HG03558 (cell line): ENCODE data around the gene ATP1A3.
"Not testable (repeated sequence)": the region's sequence is repeated elsewhere in the genome, so short reads cannot be mapped to it uniquely, and the experiment has no call there.

ENCODE experiments used
- ATAC-seq: cut with Tn5 transposase; IDR thresholded peaks from one replicate; pipeline ENCODE4 v1.9.1; 2021; ENCODE audit warnings: moderate number of reproducible peaks; ENCODE audit not compliant: unreplicated experiment; ENCODE audit errors: extremely low read depth

ATP1A3 gene

GRCh38 chr19:42012747-42013146 lies 18.7 kb upstream of the ATP1A3 start:
- ATAC-seq, result not testable (repeated sequence)

GRCh38 chr19:42010245-42011126 lies 16.5 kb upstream of the ATP1A3 start:
- no peak for ATAC-seq

GRCh38 chr19:42006569-42006968 lies 12.5 kb upstream of the ATP1A3 start:
- ATAC-seq, result no peak

- no peak for ATAC-seq
Observed at GRCh38 chr19:42005504-42005903, 11.5 kb upstream of the ATP1A3 start.

GRCh38 chr19:42003506-42004294 lies 9.7 kb upstream of the ATP1A3 start:
- no peak for ATAC-seq

- ATAC-seq, result no peak
Observed at GRCh38 chr19:41999878-42000208, 5.8 kb upstream of the ATP1A3 start.

- ATAC-seq, result no peak
Observed at GRCh38 chr19:41999071-41999877, 5.2 kb upstream of the ATP1A3 start.

- ATAC-seq, result no peak
Observed at GRCh38 chr19:41998246-41999020, 4.4 kb upstream of the ATP1A3 start.

- no peak for ATAC-seq
Observed at GRCh38 chr19:41997851-41998229, 3.8 kb upstream of the ATP1A3 start.

- ATAC-seq, result no peak
Observed at GRCh38 chr19:41997121-41997850, 3.3 kb upstream of the ATP1A3 start.

GRCh38 chr19:41995959-41996797 lies 2.1 kb upstream of the ATP1A3 start:
- ATAC-seq, result no peak

GRCh38 chr19:41994994-41995958 lies 1.2 kb upstream of the ATP1A3 start:
- no peak for ATAC-seq

- no peak for ATAC-seq
Observed at GRCh38 chr19:41994521-41994971, 516 bp upstream of the ATP1A3 start.

GRCh38 chr19:41991925-41992569 lies 2.0 kb downstream of the ATP1A3 start:
- ATAC-seq, result not testable (repeated sequence)

GRCh38 chr19:41991025-41991424 lies 3.0 kb downstream of the ATP1A3 start:
- no peak for ATAC-seq

- no peak for ATAC-seq
Observed at GRCh38 chr19:41990615-41991014, 3.4 kb downstream of the ATP1A3 start.

- no peak for ATAC-seq
Observed at GRCh38 chr19:41990028-41990427, 4.0 kb downstream of the ATP1A3 start.
